ENCODE measurements around the gene CD4. TPM values are rescaled to one million over a fixed set of nuclear protein-coding genes. Genes with fewer than 3 reads are reported as not detected.

CD4 gene
- total RNA-seq, 1 donor from 2014 or later = 2.6 TPM

DNA sequence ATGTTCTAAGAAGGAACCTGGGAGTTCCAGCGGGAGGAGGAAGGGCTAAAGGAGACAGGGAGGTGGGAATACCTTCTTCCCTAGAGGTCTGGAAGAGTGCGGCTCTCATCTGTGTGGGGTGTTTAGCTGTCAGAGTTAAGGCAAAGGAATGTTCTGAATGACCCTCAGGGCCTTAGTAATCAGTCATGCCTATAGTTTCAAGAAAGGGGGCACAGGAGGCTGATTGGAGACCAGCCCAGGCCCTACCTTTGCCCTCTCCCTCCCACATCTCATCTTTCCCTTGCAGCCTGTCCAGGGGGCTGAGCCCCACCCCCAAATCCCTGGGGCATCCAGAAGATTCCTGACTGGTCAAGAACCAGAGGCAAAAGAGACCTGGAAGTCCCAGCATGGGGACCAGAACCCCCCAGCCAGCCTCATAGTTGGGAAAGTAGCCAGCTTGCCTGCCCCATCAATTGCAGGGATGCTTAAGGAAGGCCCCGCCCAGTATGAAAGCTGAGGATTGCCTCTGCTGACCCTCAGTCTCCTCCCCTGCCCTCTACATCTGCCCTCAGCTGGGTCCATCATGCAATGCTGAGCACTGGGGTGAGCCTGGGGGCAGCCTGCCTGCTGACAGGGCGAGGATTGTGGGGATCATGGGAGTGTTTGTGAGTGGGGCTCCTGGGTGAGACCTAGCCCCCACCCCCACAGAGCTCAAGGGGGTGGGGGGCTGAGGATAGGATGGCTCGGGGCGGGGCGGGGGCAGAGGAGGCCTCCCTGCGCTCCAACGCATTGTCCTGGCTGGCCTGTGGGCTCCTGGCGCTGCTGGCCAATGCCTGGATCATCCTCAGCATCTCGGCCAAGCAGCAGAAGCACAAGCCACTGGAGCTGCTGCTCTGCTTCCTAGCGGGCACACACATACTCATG, 34.1 kb downstream of the CD4 start:
- no peaks in the 10 kb centered on the region for H3K9me3 ChIP-seq
- H3K27me3 ChIP-seq = peaks cover 7% of the 10 kb centered on the region
- H3K4me3 ChIP-seq = no peak overlapping the region
- intact Hi-C loops (cut with DNase I) = loop anchor here (2.0 kb wide), 1 partner anchor 45 kb away; no protein-coding TSS in a partner anchor
- DNase-seq (ENCODE audit: low spot score in 2 of 2) = no peak
- H3K4me1 ChIP-seq = peaks cover 3 to 23% of the 10 kb centered on the region in 2 donors
- TF ChIP-seq, protein P1, sequence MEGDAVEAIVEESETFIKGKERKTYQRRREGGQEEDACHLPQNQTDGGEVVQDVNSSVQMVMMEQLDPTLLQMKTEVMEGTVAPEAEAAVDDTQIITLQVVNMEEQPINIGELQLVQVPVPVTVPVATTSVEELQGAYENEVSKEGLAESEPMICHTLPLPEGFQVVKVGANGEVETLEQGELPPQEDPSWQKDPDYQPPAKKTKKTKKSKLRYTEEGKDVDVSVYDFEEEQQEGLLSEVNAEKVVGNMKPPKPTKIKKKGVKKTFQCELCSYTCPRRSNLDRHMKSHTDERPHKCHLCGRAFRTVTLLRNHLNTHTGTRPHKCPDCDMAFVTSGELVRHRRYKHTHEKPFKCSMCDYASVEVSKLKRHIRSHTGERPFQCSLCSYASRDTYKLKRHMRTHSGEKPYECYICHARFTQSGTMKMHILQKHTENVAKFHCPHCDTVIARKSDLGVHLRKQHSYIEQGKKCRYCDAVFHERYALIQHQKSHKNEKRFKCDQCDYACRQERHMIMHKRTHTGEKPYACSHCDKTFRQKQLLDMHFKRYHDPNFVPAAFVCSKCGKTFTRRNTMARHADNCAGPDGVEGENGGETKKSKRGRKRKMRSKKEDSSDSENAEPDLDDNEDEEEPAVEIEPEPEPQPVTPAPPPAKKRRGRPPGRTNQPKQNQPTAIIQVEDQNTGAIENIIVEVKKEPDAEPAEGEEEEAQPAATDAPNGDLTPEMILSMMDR (IDR thresholded peaks at IDR 0.05) = no peak
- H3K36me3 ChIP-seq = no peaks in the 10 kb centered on the region
- no peak overlapping the region for H3K27ac ChIP-seq

DNA sequence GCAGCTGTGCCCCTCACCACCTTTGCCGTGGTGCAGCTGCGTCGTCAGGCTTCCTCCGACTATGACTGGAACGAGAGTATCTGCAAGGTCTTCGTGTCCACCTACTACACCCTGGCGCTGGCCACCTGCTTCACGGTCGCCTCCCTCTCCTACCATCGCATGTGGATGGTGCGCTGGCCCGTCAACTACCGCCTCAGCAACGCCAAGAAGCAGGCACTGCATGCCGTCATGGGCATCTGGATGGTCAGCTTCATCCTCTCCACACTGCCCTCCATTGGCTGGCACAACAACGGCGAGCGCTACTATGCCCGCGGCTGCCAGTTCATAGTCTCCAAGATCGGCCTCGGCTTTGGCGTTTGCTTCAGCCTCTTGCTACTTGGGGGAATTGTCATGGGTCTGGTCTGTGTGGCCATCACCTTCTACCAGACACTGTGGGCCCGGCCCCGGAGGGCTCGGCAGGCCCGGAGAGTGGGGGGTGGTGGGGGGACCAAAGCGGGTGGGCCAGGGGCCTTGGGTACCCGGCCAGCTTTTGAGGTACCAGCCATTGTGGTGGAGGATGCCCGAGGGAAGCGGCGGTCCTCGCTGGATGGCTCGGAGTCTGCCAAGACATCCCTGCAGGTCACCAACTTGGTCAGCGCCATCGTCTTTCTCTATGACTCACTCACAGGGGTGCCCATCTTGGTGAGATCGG, 34.9 kb downstream of the CD4 start:
- Histone ChIP-seq H3K4me3 (no peak overlapping the region), H3K9me3 (no peaks in the 10 kb centered on the region), H3K36me3 (no peaks in the 10 kb centered on the region), H3K4me1 (peaks cover 3 to 23% of the 10 kb centered on the region in 2 donors), H3K27ac (no peak overlapping the region), H3K27me3 (peaks cover 7% of the 10 kb centered on the region)
- TF ChIP-seq, protein P1 (IDR thresholded peaks at IDR 0.05) = no peak
- intact Hi-C loops (cut with DNase I) = loop anchor here (2.0 kb wide), 1 partner anchor 45 kb away; no protein-coding TSS in a partner anchor
- no peak for DNase-seq (ENCODE audit: low spot score in 2 of 2)

DNA sequence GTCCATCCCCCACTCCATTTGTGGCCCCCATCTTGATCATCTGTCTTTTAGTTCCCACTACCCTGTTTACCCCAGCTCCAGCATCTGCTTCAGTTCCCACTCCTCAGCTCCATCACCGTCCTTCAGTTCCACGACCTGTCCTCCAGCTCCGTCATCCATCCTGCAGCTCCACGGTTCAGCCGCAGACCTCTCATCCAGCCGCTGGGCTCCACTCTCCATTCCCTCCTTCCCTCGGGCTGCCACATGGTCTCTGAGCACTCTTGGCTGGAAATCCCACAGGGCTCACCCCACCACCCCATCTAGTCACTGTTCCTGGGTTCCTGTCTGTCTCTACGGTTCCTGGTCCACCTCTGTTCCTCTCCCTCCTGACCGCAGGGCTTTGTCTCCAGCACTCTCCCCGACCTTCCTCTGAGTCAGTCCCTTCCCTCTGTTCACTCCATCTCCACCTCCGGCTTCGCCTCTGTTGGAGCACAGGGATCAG, 35.6 kb downstream of the CD4 start:
- peaks cover 7% of the 10 kb centered on the region for H3K27me3 ChIP-seq
- no peaks in the 10 kb centered on the region for H3K36me3 ChIP-seq
- intact Hi-C loops (cut with DNase I) = loop anchor here (1.0 to 5.0 kb wide), 5 partner anchors 46 to 218 kb away; partner anchors contain the start of genes CHD4, MLF2 and ZNF384
- H3K4me1 ChIP-seq = peaks cover 3 to 23% of the 10 kb centered on the region in 2 donors
- no peak overlapping the region for H3K27ac ChIP-seq
- TF ChIP-seq, protein P1 (IDR thresholded peaks at IDR 0.05) = no peak
- no peak for DNase-seq (ENCODE audit: low spot score in 2 of 2)
- H3K4me3 ChIP-seq = peak overlapping the region in 1 of 2 donors; percentile 46
- H3K9me3 ChIP-seq = no peaks in the 10 kb centered on the region

DNA sequence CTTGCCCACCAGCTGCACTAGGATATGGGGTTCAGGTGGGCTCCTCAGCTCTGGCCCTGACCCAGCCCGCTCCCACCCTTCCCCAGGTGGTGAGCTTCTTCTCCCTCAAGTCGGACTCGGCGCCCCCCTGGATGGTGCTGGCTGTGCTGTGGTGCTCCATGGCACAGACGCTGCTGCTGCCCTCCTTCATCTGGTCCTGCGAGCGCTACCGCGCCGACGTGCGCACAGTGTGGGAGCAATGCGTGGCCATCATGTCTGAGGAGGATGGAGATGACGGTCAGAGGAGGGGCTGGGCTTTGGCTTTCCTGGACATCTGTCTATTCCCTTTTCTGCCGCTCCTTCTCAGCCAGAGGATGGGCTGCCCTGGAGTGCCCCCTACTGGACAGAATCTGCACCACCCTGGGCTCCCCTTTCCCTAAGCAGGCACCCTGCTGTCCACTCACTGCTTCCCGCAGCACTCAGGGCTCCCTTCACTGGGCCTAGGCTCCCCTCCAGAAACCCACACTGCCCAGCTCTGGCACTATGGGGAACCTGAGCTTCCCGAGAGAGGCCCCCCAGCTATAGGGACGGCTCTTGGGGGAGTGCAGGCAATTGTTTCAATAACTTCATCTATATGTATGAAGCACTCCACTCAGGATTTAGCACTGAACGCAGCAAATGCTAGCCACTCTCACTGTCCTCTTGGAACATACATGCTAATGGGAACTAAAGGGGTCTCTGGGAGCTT, 36.2 kb downstream of the CD4 start:
- DNase-seq (ENCODE audit: low spot score in 2 of 2) = peak; percentile 53 to 93
- Histone ChIP-seq H3K4me1 (peaks cover 3 to 23% of the 10 kb centered on the region in 2 donors), H3K4me3 (peak overlapping the region in 1 of 2 donors; percentile 46)

More for the DNA sequence above, 36.2 kb downstream of the CD4 start:
- TF ChIP-seq, protein P1 (IDR thresholded peaks at IDR 0.05) = peak; percentile 90 to 93 (median 91)
- Histone ChIP-seq H3K27me3 (peaks cover 7% of the 10 kb centered on the region), H3K36me3 (no peaks in the 10 kb centered on the region), H3K9me3 (no peaks in the 10 kb centered on the region), H3K27ac (no peak overlapping the region)
- intact Hi-C loops (cut with DNase I) = loop anchor here (1.0 to 5.0 kb wide), 5 partner anchors 47 to 218 kb away; partner anchors contain the start of genes CHD4, MLF2 and ZNF384
